Skeletal muscle tissue (tissue), 4 donors: ENCODE data around the gene APOL3. TPM values are rescaled to one million over a fixed set of nuclear protein-coding genes. Genes with fewer than 3 reads are reported as not detected.
"Not testable (repeated sequence)": the region's sequence is repeated elsewhere in the genome, so short reads cannot be mapped to it uniquely, and the experiment has no call there.

ENCODE experiments used
- H3K27ac ChIP-seq: one replicate; pipeline ENCODE4 v1.7.0; 2013; ENCODE audit warnings: mild to moderate bottlenecking, low read depth, low read length, inconsistent platforms
- H3K27me3 ChIP-seq, 3 donors: one replicate each; pipeline ENCODE4 v1.7.0; 2013; ENCODE audit warnings: low read length in 3 of 3; ENCODE audit not compliant: control insufficient read depth in 3 of 3, insufficient read depth in 3 of 3
- H3K36me3 ChIP-seq, 3 donors: one replicate each; pipeline ENCODE4 v1.7.0; 2013; ENCODE audit warnings: low read length in 3 of 3; ENCODE audit not compliant: control insufficient read depth in 3 of 3, insufficient read depth in 3 of 3
- H3K4me1 ChIP-seq, 3 donors: one replicate each; pipeline ENCODE4 v1.7.0; 2013; ENCODE audit warnings: low read length in 3 of 3, mild to moderate bottlenecking in 3 of 3; ENCODE audit not compliant: control insufficient read depth in 3 of 3, insufficient read depth in 3 of 3
- H3K4me3 ChIP-seq, 3 donors: one replicate each; pipeline ENCODE4 v1.7.0; 2013; ENCODE audit warnings: low read length in 3 of 3
- H3K9ac ChIP-seq, 3 donors: one replicate each; pipeline ENCODE4 v1.7.0; 2013; ENCODE audit warnings: low read length in 3 of 3, mild to moderate bottlenecking in 3 of 3, moderate library complexity in 2 of 3, low read depth in 1 of 3
- H3K9me3 ChIP-seq, 3 donors: one replicate each; pipeline ENCODE4 v1.7.0; 2013; ENCODE audit warnings: low read length in 3 of 3; ENCODE audit not compliant: control insufficient read depth in 3 of 3
- total RNA-seq: library from RNA; depleted of rRNA; stranded (reverse); fragments of >200 nt; gene quantifications from one replicate; pipeline ENCODE4 v1.2.3, GENCODE V29; 2014
- donor health status: Osteomylitis.

The APOL3 gene
- total RNA-seq, 1 donor from 2014 or later: 13.6 TPM

GRCh38 chr22:36099561-36099960 is 61.0 kb downstream of the APOL3 start:
- H3K4me1 ChIP-seq, H3K4me3 ChIP-seq, H3K9me3 ChIP-seq, H3K36me3 ChIP-seq, H3K27ac ChIP-seq, H3K27me3 ChIP-seq, H3K9ac ChIP-seq: not testable (repeated sequence)

DNA sequence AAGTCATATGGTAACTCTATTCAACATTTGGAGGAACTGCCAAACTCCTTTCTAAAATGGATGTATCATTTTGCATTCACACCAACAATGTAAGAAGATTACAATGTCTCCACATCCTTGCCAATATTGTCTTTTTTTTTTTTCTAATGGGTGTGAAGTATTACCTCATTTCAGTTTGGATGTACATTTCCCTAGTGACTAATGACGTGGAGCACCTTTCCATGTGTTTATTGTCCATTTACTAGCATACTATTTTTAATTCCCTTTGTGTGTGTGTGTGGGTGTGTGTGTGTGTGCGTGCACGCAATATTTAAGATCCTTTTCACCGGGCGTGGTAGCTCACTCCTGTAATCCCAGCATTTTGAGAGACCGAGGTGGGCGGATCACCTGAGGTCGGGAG is 62.7 kb downstream of the APOL3 start:
- no peaks in the 10 kb centered on the region for H3K36me3 ChIP-seq
- H3K4me3 ChIP-seq: no peak overlapping the region
- no peak overlapping the region for H3K9ac ChIP-seq
- H3K4me1 ChIP-seq: no peaks in the 10 kb centered on the region
- H3K9me3 ChIP-seq: no peaks in the 10 kb centered on the region
- no peak overlapping the region for H3K27ac ChIP-seq
- H3K27me3 ChIP-seq: peaks cover 0 to 2% (median 0%) of the 10 kb centered on the region in 3 donors

DNA sequence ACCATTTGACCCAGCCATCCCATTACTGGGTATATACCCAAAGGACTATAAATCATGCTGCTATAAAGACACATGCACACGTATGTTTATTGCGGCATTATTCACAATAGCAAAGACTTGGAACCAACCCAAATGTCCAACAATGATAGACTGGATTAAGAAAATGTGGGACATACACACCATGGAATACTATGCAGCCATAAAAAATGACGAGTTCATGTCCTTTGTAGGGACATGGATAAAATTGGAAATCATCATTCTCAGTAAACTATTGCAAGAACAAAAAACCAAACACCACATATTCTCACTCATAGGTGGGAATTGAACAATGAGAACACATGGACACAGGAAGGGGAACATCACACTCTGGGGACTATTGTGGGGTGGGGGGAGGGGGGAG is 69.8 kb downstream of the APOL3 start:
- H3K4me1 ChIP-seq, H3K27ac ChIP-seq, H3K36me3 ChIP-seq, H3K4me3 ChIP-seq, H3K9ac ChIP-seq, H3K9me3 ChIP-seq, H3K27me3 ChIP-seq: not testable (repeated sequence)

Other genes with a start within 250 kb of the APOL3 start
- 200 TPM for gene RBFOX2, start 131.9 kb downstream of the APOL3 start, total RNA-seq
- 21.4 TPM for gene APOL4, start 41.1 kb upstream of the APOL3 start, total RNA-seq
- 21.4 TPM for gene APOL2, start 78.8 kb upstream of the APOL3 start, total RNA-seq
- gene APOL1, start 92.4 kb upstream of the APOL3 start, total RNA-seq: 4.7 TPM
- gene MYH9, start 227.2 kb upstream of the APOL3 start, total RNA-seq: 111 TPM